NCI-H2196 (cell line): Measurements from ENCODE around the gene PLEKHA5.

Experiments used
- DNase-seq: peaks from one replicate; lab custom pipeline; 2025; ENCODE audit not compliant: unreplicated experiment; lab: John Stamatoyannopoulos, UW

PLEKHA5 gene

DNA sequence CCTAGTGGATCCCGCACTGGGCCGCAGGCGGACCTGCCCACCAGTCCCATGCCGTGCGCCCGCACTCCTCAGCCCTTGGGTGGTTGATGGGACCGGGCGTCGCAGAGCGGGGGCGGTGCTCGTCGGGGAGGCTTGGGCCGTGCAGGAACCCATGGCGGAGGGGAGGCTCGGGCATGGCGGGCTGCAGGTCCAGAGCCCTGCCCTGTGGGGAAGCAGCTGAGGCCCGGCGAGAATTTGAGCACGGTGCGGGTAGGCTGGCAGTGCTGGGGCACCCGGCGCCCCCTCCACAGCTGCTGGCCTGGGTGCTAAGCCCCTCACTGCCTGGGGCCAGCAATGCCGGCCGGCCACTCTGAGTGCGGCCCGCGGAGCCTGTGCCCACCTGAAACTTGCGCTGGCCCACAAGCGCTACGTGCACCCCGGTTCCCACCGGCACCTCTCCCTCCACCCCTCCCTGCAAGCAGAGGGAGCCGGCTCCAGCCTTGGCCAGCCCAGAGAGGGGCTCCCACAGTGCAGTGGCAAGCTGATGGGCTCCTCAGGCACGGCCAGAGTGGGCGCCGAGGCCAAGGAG lies 100.8 kb downstream of the PLEKHA5 start:
- DNase-seq, result no peak

DNA sequence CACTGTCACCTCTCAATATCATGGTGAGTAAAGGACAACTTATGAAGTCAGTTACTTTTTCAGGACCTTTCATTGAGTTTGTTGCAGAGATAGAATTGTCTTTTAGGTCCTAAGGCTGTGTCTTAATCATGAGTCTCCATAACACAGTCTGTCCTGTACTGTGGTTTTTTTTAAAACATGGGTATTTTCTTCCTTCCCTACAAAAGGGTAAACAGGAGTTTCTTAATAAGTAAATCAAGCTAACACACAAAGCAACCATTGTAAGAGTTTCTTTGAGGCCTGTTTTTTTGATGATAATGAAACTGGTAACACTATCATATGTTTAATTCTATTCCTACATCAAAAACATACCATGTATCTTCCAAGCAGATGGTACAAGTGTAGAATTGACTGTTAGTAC lies 101.4 kb downstream of the PLEKHA5 start:
- no peak for DNase-seq

DNA sequence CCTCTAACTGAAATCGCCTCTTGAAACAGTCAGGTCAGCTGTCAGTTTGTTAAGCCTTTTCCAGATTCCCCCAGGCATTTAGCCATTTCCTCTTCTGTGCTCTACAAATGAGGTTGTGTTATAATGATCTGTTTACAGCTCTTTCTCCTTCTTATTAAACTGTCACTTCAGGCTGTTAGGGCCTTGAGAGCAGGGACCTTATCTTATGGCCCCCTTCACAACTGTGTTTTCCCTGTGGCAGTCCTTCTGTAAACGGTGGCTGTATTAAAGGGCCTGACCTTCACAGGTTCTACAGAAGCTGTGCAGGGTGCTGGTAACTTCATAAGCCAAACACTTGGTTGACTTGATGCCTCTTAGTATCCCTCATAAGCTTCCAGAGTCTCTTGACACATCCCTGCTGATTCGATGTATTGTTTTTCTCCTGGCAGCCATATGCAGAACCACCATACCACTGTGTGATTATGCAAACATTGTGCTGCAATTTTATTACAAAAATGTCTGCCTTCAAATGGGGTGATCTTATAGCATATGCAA lies 104.7 kb downstream of the PLEKHA5 start:
- no peak for DNase-seq

DNA sequence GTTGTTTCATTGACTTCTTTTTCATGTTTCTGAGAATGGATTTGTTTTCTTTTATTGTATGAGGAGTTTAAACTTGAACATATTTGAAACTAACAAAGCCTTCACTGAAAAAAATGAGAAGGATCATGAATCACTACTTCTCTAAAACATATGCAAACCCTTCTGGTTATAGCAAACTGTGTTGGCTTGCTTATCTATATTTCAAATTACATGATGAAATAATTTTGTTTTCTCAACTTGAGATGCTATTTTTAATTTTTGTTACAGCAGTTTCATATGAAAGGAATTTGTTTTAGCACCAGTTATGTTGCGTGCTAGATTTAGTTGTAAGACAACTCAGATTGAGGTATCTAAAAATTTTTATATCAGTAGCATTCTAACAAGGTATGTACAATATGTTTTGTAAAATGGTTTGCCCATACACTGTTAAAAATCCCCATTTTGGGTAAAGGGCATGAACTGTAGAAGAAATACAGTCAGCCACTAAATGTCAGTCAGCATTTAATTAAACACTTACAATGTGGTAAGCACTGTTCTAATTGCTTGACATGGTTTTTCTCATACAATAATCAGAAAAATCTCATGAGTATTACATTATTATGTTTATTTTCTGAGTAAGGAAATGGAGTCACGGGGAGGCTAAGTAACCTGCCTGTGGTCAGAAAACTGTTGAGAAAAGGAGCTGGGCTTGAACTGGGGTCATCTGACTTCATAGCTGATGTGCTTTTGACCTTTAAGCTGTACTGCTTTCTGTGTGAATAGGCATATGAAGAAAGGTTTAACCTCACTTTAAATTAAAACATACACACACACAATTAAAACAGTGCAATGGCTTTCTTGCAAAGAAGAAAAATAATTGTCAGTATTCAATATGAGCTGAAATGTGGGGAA lies 105.7 kb downstream of the PLEKHA5 start:
- no peak for DNase-seq

DNA sequence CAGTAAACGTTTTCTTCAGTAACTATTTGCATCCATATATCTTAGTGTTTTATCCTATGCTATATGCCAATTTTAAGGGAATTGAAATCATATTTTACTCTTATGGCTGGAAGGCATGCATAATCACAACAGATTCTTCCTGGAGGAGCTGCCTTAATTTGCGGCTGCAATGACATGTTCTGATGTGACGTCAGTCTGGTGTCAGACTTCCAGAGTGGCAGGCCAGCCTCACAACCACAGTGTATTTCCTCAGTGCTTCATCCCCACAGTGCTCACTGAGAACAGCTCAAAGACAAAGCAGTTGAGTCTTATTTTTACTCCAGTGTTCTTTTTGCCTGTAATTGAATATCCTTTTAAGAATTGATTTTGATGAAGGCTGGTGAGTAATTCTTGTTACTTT lies 107.1 kb downstream of the PLEKHA5 start:
- DNase-seq, result no peak

DNA sequence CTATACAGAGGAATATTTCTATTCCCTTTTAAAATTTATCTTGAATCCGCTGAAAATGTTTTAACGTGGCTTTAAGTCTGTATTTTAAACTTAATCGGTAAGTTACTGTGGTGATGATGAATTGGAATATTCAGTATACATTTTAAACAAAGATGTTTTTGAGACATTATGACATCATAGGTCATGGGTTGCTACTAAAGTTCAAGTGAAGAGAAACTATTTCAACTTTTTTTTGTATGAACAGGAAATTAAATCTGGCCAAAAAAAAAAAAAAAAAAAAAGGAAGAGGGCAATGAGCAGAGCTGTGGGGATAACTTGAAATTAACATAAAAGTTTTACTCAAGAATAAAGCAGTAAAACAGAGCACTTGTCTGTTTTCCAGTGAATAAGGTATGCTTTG lies 109.0 kb downstream of the PLEKHA5 start:
- DNase-seq, result no peak

DNA sequence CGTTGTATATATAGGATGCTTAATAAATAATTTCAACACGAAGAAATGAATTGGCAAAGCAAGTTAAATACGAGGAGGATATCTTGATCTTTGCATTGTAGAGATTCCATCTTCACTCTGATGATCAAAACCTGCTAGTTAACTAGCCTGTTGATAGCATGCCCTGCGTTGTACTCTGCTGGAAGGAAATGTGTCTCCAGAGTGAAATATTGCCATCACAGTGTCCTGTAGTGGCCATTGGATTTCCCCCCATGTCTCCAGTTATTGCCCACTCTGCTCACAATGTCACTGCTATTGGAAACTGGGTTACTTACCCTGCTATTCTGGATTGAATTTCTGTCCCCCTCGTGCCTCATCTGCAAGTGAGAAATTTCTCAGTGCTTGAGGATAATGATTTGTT lies 109.6 kb downstream of the PLEKHA5 start:
- DNase-seq, result no peak

DNA sequence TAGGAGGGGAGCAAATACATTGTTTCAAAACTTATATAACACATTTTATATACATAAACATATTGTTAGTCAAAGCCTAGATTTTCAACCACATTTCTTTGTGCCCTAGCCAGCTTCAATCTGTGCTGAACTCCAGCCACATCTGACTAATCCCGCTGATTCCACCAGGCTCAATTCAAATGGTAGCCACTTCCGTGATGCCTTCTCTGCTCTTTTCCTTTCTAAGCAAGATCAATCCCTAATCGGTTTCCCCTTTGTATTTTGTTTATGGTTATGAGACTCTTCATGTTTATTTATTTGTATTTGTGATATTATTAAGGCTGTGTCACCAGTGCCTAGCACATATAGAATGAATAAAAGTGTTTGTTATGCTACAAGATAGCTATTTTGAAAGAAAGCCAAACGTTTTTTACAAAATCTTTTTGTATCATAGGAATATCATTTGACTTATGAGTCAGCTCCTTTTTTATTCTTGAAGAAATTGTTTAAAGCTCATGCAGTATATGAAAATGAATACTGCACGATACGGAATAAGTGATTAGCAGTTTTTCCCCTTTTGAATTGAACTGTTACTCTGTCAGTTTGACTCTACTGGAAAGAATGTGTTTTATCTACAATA lies 110.2 kb downstream of the PLEKHA5 start:
- no peak for DNase-seq

DNA sequence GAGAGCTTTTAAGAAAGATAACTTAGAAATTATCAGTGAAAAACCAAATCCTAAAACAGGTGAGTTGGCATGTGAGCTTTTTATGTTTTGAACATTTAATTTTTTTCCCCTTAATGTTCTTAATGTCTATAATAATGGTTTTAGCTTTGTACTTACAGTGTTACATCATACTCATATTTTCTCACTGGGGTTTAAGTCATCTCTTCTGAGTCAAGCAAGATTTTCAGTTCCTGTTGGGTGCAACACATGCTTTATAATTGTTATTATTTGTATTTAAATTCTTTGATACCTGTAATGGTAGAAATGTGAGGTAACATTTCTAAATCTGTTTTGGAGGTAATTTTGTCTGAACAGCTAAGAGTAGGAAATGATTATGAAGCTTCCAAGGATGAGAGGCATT lies 113.0 kb downstream of the PLEKHA5 start:
- no peak for DNase-seq

DNA sequence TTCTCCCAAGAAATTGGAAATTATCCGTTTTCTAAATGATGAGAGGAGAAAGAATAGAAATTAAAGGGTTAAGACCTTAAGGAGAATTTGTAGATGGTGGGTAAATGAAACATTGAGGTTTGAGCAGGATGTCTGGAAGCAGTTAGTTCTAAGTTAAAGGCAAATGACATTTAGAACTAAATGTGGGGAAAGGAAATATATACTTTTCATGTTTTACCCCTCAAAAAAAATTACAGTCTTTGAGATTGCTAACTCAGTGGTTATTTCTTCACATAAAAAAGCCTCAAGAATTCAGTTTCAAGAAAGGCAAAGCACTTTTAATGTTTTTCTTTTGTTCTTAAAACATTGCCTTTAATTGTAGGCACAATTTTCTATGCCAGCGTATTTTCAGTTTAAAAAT lies 114.0 kb downstream of the PLEKHA5 start:
- DNase-seq, result no peak

DNA sequence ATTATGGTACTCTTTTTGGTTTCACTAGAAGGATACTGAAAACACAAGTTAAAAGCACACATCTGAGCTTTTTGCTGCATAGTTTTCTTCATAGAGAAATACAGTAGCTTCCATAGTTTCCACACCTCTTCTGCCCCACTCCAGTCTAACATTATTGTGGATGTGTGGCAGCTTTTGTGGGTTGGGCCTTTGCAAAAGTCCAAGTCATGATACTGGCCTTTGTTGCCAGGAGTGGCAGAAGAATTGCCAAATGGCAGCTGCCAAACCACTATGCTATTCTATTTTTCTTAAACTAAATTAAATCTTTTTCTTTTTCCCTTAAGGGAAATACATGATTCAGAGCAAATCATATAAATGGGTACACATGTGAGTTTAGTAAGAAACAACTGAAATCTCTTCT lies 114.8 kb downstream of the PLEKHA5 start:
- no peak for DNase-seq

DNA sequence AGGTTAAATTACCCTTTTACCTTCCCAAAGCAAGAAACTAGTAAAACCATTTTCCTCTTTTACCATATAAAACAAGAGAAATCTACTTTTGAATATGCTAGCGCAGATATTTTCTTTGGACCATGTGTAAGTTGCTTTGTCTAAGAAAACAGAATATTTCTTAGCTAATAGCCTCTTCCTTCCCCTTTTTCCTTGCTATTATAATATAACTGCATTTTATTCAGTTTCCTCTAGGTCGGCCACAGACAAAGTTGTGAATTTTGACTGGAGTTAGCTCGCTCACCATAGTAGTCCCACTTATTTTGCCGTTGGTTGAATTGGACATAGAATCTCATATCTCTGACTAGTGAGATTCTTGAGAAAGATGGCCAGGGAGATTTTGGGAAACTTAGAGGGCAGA lies 115.6 kb downstream of the PLEKHA5 start:
- DNase-seq, result no peak

DNA sequence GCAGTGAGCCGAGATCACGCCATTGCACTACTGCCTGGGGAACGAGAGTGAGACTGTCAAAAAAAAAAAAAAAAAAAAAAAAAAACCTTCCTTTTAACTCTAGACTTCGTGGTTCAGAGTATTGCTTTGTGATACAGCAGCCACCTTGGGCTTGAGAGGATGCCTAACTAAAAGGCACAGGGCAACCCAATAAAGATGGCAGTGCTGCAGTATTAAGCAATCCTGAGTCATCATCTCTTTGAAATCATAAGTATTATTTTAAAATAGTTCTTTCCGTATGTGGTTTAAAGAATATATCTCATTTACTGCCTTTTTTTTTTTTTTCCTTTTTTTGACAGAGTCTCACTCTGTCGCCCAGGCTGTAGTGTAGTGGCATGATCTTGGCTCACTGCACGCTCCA lies 116.1 kb downstream of the PLEKHA5 start:
- no peak for DNase-seq

DNA sequence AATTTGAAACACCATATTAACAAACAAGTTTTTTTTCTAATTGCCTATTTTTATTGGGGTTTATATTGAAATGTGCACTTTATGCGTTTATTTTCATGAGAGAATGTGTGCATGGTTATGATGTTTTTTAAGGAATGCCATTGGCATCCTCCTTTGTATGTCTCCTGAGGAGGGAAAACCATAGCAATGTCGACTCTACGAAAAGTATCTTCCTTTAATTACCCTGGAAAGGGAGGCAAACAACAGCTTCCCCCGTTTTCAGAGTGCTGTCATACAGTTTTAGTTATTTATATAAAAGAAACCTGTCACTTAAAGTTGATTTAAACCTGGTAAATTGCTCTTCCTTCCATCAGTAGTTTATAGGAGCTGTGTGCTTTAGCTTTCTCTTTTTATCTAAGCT lies 117.4 kb downstream of the PLEKHA5 start:
- DNase-seq, result no peak

DNA sequence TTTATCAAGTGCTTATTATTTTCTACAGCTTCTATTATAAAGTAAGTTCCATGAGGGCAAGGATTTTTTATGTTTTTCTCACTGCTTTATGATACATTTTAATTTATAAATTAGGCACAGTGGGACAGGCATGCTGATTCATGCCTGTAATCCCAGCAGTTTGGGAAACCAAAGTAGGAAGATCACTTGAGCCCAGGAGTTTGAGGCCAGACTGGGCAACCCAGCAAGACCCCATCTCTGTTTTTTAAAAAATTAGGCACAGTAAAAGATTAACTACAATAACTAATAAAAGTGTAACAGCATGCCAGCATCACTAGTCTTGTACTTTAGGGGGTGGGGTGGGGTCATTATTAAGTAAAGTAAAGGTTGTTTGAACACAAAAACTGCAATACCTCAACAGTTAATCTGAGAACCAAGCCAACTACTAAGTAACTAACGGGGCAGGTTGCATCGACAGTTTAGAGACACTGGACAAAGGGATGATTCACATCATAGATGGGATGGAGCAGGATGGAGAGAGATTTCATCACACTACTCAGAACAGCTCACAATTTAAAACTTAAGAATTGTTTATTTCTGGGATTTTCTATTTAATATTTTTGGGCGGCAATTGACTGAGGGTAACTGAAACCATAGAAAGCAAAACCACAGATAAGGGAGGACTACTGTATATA lies 119.5 kb downstream of the PLEKHA5 start:
- DNase-seq, result no peak

DNA sequence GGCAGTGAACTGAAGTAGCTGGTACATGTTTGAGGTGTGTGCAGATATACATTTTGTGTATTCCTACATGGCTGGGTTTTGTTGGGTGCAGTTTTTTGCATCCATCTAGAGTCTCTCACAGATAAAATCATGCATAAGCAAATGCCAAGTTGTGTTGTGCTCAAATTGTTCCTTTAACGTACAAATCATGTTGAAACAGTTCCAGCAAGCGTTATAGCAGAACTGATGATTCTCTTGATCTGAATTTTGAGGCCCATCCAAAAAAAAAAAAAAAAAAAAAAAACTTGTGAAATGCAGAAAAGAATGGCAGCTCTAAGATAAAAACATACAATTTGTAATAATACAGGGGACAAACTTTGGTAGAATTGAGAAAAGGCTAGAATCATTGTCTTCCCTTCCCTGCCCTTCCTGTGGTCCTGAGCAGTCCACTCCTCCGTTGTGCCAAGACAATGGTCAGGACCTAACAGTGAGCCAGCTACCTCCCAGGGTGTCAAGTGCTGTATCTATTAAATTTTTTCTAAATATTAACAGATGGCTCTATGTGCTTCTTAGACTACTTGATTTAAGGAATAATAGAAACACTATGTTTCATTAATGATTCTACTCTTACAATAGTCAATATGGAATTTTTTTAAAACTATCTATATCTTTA lies 122.1 kb downstream of the PLEKHA5 start:
- DNase-seq, result no peak

DNA sequence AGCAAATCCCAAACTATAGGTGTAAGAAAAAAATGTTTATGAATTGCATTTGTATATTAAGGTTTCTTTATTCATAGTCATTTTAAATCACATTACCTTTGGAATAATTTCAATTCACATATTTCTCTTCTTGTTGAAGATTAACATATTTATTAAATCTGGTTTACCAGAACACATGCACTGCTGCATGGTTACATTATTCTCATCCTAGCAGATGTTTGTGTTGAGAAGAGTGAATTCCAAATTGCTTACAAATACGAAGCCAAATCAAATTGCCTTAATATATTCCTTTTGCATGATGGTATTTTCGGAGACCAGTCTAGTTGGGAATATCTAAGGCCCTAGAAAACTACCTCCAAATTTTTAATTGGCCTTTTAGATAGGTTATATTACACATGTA lies 130.6 kb downstream of the PLEKHA5 start:
- DNase-seq, result no peak

DNA sequence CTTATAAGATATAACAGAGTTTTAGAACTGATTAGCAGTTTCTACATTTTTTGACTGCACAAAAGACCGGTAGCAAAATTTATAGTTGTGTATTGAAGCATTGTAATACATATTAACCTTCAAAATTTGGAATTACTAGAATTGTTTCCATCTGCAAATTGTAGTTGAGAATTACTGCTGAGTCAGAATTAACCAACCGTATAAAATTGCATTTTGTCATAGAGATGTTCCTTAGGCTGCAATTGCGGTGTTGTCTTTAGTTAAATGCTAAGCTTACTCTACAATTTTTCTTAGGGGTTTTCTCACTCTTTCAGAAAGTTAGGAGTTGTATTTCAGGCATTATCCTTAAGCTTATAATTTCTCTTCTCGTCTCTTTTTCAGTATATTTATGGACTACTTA lies 132.2 kb downstream of the PLEKHA5 start:
- no peak for DNase-seq

DNA sequence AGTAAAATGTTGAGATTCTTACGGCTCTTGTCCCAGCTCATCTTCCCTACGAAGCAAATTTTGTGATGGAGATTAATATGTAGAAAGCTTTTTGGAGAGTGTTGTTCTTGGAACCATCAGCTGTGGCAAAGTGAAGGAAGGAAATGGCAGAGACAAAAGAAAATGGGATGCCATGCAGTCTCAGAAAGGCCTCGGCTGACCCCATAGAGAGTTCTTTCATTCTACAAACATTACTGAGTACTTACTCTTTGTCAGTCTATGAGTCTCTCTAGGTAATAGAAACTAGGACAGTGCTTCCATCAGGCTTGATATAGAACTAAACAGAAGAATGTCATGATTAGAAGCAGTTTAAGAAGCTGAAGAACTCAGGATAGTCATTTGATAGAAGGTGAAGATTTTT lies 134.1 kb downstream of the PLEKHA5 start:
- no peak for DNase-seq

DNA sequence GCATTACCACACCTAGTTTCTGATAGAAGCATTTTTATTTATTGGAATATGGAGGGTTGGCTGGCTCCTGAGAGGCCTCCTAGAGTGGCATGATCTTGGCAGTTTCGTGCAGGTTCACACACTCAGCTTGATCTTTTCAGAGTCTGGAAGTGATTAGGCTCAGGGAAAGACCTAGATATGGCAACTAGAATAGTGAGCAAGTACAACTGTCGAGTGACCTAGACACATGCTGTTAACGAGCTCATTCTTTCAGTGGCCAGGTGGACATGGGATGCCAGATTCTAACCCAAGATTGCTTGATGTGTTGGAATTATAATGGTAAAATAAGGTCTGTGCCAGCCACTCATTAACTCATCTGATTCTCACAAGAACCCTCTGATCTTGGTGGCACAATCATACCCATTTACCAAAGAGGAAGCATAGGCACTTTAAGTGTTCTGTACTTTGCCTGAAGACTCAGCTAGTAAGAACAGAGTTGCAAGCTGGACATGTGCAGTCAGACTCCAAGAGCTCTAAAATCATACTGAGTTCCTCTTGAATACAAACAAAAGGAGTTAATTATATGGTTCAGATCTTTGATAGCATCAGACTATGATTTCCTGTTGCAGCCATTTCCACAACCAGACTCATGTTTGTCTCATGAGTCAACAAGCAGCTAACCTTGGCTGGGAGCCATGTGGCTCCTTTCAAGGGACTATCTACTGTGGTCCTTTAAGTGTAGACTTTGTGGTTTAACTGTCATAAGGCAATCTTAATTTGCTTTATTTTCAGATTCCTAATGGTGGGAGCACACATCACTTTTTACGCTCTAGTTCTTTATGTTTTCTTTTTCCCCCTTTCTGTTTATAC lies 144.2 kb downstream of the PLEKHA5 start:
- DNase-seq, result peak; percentile 99
